HCT116 (cell line): Measurements from ENCODE around the gene DOCK9. TPM values are rescaled to one million over a fixed set of nuclear protein-coding genes. Genes with fewer than 3 reads are reported as not detected.

Source experiments
- ATAC-seq: fragments of 200-7000 bp; cut with Tn5 transposase; 2 replicates; pipeline ENCODE4 v1.9.1; 2020; ENCODE audit warnings: mild to moderate bottlenecking, moderate library complexity
- BruUV-seq: library from RNA; stranded (reverse); fragments of 400-500 nt; replicated peaks from 2 replicates; lab custom pipeline; 2021; lab: Mats Ljungman, UMichigan
- CTCF ChIA-PET: fragments of 300-600 bp; sonication (Branson Sonifier 250); formaldehyde crosslinking; loops from one replicate; lab custom pipeline; 2021; ENCODE audit warnings: antibody characterized with exemption; lab: Charles Lee
- POLR2A ChIA-PET: fragments of 300-600, 350-600 bp; sonication (Branson Sonifier 250); formaldehyde crosslinking; loops from one replicate; lab custom pipeline; 2021; ENCODE audit warnings: antibody characterized with exemption; lab: Charles Lee
- RAD21 ChIA-PET, 2 experiments: fragments of 300-600 bp; sonication (Branson Sonifier 250); formaldehyde crosslinking; loops; one replicate each; lab custom pipeline; 2023; ENCODE audit warnings: low total read pairs in 2 of 2; ENCODE audit not compliant: uncharacterized antibody in 2 of 2, unreplicated experiment in 2 of 2, low non-redundant PET in 1 of 2; lab: Charles Lee
- DNase-seq: peaks from one replicate; pipeline ENCODE4 v3.0.0-alpha.2; 2010; ENCODE audit warnings: low read depth, low spot score
- H2AFZ ChIP-seq: fragments of 200-600 bp; shearing (Covaris generic), sonication (generic); 2 replicates; pipeline ENCODE4 v1.6.1; 2017; ENCODE audit warnings: low read depth, mixed run types, mixed read lengths, antibody characterized with exemption, low read length; ENCODE audit not compliant: poor library complexity, severe bottlenecking
- H3K27ac ChIP-seq: 2 replicates; pipeline ENCODE4 v1.5.1; 2012; ENCODE audit warnings: low read depth, low read length
- H3K27me3 ChIP-seq: fragments of 200-600 bp; sonication (generic); 2 replicates; pipeline ENCODE4 v1.6.1; 2016; ENCODE audit warnings: mixed run types, low read length, mixed read lengths; ENCODE audit not compliant: insufficient read depth
- H3K36me3 ChIP-seq, 2 experiments: fragments of 200-500 bp in 1 of 2; fragments of 200-600 bp in 1 of 2; sonication (Bioruptor generic) in 1 of 2; sonication (generic) in 1 of 2; 2 replicates each; pipeline versions ENCODE4 v1.5.1 to v1.6.1; 2014 to 2016; ENCODE audit warnings: low read length in 2 of 2, inconsistent platforms in 1 of 2, mixed read lengths in 1 of 2, mixed run types in 1 of 2; ENCODE audit not compliant: insufficient read depth in 2 of 2, control insufficient read depth in 1 of 2
- H3K4me1 ChIP-seq, 2 experiments: fragments of 200-600 bp in 1 of 2; sonication (generic) in 1 of 2; 2 replicates each; pipeline versions ENCODE4 v1.5.1 to v1.6.1; 2012 to 2017; ENCODE audit warnings: low read length in 2 of 2, inconsistent platforms in 1 of 2, mild to moderate bottlenecking in 1 of 2, mixed read lengths in 1 of 2, mixed run types in 1 of 2, moderate library complexity in 1 of 2; ENCODE audit not compliant: insufficient read depth in 2 of 2, control insufficient read depth in 1 of 2
- H3K4me2 ChIP-seq: fragments of 200-600 bp; sonication (generic); 2 replicates; pipeline ENCODE4 v1.6.1; 2017; ENCODE audit warnings: mixed run types, low read length, mixed read lengths
- H3K4me3 ChIP-seq, 2 experiments: fragments of 200-600 bp in 1 of 2; sonication (generic) in 1 of 2; replicated peaks in 1 of 2; 2 replicates each; pipeline ENCODE4 v1.5.1; 2011 to 2016; ENCODE audit warnings: low read length in 2 of 2, control low read depth in 1 of 2, low read depth in 1 of 2, mild to moderate bottlenecking in 1 of 2, mixed read lengths in 1 of 2, mixed run types in 1 of 2
- H3K79me2 ChIP-seq: fragments of 200-600 bp; sonication (generic); 2 replicates; pipeline ENCODE4 v1.6.1; 2017; ENCODE audit warnings: mild to moderate bottlenecking, mixed run types, low read length, moderate library complexity, mixed read lengths; ENCODE audit not compliant: insufficient read depth
- H3K9ac ChIP-seq: fragments of 200-600 bp; sonication (generic); 2 replicates; pipeline ENCODE4 v1.6.1; 2016; ENCODE audit warnings: low read length, mixed read lengths
- H3K9me2 ChIP-seq: fragments of 200-600 bp; sonication (generic), shearing (Covaris generic); 2 replicates; pipeline ENCODE4 v1.6.1; 2017; ENCODE audit warnings: mixed run types, mild to moderate bottlenecking, moderate library complexity; ENCODE audit not compliant: insufficient read depth
- H3K9me3 ChIP-seq, 2 experiments: fragments of 200-500 bp in 1 of 2; fragments of 200-600 bp in 1 of 2; sonication (Bioruptor generic) in 1 of 2; sonication (generic) in 1 of 2; 2 replicates each; pipeline ENCODE4 v1.6.1; 2014 to 2017; ENCODE audit warnings: low read length in 2 of 2, mixed read lengths in 2 of 2, inconsistent platforms in 1 of 2, low read depth in 1 of 2, mild to moderate bottlenecking in 1 of 2, mixed run types in 1 of 2, moderate library complexity in 1 of 2; ENCODE audit not compliant: control insufficient read depth in 1 of 2, insufficient read depth in 1 of 2
- H4K20me1 ChIP-seq: fragments of 200-600 bp; sonication (generic), shearing (Covaris generic); 2 replicates; pipeline ENCODE4 v1.6.1; 2017; ENCODE audit warnings: mixed run types, mild to moderate bottlenecking, moderate library complexity; ENCODE audit not compliant: insufficient read depth
- CTCF ChIP-seq, 3 experiments: fragments of 200-600 bp in 1 of 3; sonication (generic) in 1 of 3; IDR thresholded peaks in 2 of 3; conservative IDR thresholded peaks in 1 of 3; 2 replicates each; pipeline ENCODE4 v1.5.1; 2012 to 2017; ENCODE audit warnings: low read depth in 2 of 3, low read length in 2 of 3, antibody characterized with exemption in 1 of 3, borderline replicate concordance in 1 of 3, control low read depth in 1 of 3, mild to moderate bottlenecking in 1 of 3, mixed read lengths in 1 of 3, mixed run types in 1 of 3, moderate library complexity in 1 of 3; ENCODE audit not compliant: insufficient read depth in 1 of 3
- EZH2phosphoT487 ChIP-seq: fragments of 200-600 bp; IDR thresholded peaks from 2 replicates; pipeline ENCODE4 v1.6.1; 2018; ENCODE audit warnings: antibody characterized with exemption, borderline replicate concordance
- REST ChIP-seq: IDR thresholded peaks from 2 replicates; pipeline ENCODE4 v1.6.1; 2012; ENCODE audit warnings: low read depth
- ZFX ChIP-seq: fragments of 450-650 bp; IDR thresholded peaks from 2 replicates; pipeline ENCODE4 v1.6.1; 2017
- intact Hi-C: fragments of 100-400 bp; cut with micrococcal nuclease; formaldehyde crosslinking; loops from 2 replicates; pipeline ENCODE4 v1.10.0; 2022
- total RNA-seq: library from RNA; stranded (reverse); gene quantifications from one replicate; pipeline ENCODE4 v1.2.1, GENCODE V29; 2021; ENCODE audit not compliant: unreplicated experiment

The DOCK9 gene
- total RNA-seq, 1 experiment from 2014 or later = 58.8 TPM

GRCh38 chr13:98792785-98793495, 184.9 kb downstream of the DOCK9 start:
- no TSS peak for BruUV-seq
- no peak overlapping the region for H3K4me2 ChIP-seq
- peaks cover 0 to 4% of the 10 kb centered on the region in 2 experiments; a peak in 1 of 4 replicates for H3K36me3 ChIP-seq
- no peak for ATAC-seq
- no peaks in the 10 kb centered on the region for H3K9me2 ChIP-seq
- H3K79me2 ChIP-seq = no peaks in the 10 kb centered on the region
- intact Hi-C loops = no loop called here
- ChIA-PET POLR2A (no interaction called here), RAD21 (no interaction called here), CTCF (no interaction called here)
- H4K20me1 ChIP-seq = no peaks in the 10 kb centered on the region
- no peak for TF ChIP-seq ZFX
- TF ChIP-seq CTCF (IDR thresholded peaks at IDR 0.05 in 2 of 3, conservative IDR thresholded peaks at IDR 0.05 in 1 of 3; ENCODE audit: borderline replicate concordance in 1 of 3, insufficient read depth in 1 of 3, low read depth in 2 of 3, low read length in 2 of 3) = no peak
- no peak for TF ChIP-seq REST
- no peak for TF ChIP-seq EZH2phosphoT487
- H3K9me3 ChIP-seq = no peaks in the 10 kb centered on the region
- no peaks in the 10 kb centered on the region for H3K4me1 ChIP-seq
- no peak overlapping the region for H3K27ac ChIP-seq
- no peaks in the 10 kb centered on the region for H3K27me3 ChIP-seq
- H2AFZ ChIP-seq = no peak overlapping the region
- DNase-seq = no peak
- H3K9ac ChIP-seq = no peak overlapping the region
- H3K4me3 ChIP-seq = no peak overlapping the region
